Astrocyte of the cerebellum (primary cell): ENCODE data around the gene TMEM181.

Experiments used
- DNase-seq: peaks from one replicate; pipeline ENCODE4 v3.0.0-alpha.2; 2011; ENCODE audit warnings: low read depth
- H3K4me3 ChIP-seq: 2 replicates; pipeline ENCODE4 v1.5.1; 2011; ENCODE audit warnings: mild to moderate bottlenecking, low read depth, low read length, moderate library complexity
- CTCF ChIP-seq: IDR thresholded peaks from 2 replicates; pipeline ENCODE4 v1.5.1; 2012; ENCODE audit warnings: low read length, low read depth, moderate library complexity, mild to moderate bottlenecking; ENCODE audit errors: missing control alignments
- in situ Hi-C: cut with HindIII; loops from 2 replicates; pipeline ENCODE4 v1.10.0; 2017; ENCODE audit warnings: low sequenced_read_pairs

TMEM181 gene

GRCh38 chr6:158536891-158537798 lies 22.7 kb upstream of the TMEM181 start:
- peak overlapping the region; percentile 49 for H3K4me3 ChIP-seq
- in situ Hi-C loops, result no loop called here
- TF ChIP-seq CTCF, result no peak
- no peak for DNase-seq

- no peak for DNase-seq
- H3K4me3 ChIP-seq, result no peak overlapping the region
- in situ Hi-C loops, result no loop called here
- no peak for TF ChIP-seq CTCF
Observed at GRCh38 chr6:158538741-158539140, 21.1 kb upstream of the TMEM181 start.

GRCh38 chr6:158539413-158539812 lies 20.5 kb upstream of the TMEM181 start:
- no peak for DNase-seq
- no peak for TF ChIP-seq CTCF
- in situ Hi-C loops, result no loop called here
- H3K4me3 ChIP-seq, result no peak overlapping the region

GRCh38 chr6:158539881-158540280 lies 20.0 kb upstream of the TMEM181 start:
- no peak overlapping the region for H3K4me3 ChIP-seq
- in situ Hi-C loops, result no loop called here
- no peak for TF ChIP-seq CTCF
- DNase-seq, result no peak

- DNase-seq, result no peak
- no peak overlapping the region for H3K4me3 ChIP-seq
- TF ChIP-seq CTCF, result no peak
- in situ Hi-C loops, result no loop called here
Observed at GRCh38 chr6:158543606-158544185, 16.2 kb upstream of the TMEM181 start.

GRCh38 chr6:158544428-158544827 lies 15.5 kb upstream of the TMEM181 start:
- H3K4me3 ChIP-seq, result no peak overlapping the region
- no peak for TF ChIP-seq CTCF
- in situ Hi-C loops, result no loop called here
- no peak for DNase-seq
